ENCODE measurements around the gene PANK3. TPM values are rescaled to one million over a fixed set of nuclear protein-coding genes. Genes with fewer than 3 reads are reported as not detected.

PANK3 gene
- total and polyA plus RNA-seq, 4 donors: 10.9 to 79.4 (median 42.4) TPM

DNA sequence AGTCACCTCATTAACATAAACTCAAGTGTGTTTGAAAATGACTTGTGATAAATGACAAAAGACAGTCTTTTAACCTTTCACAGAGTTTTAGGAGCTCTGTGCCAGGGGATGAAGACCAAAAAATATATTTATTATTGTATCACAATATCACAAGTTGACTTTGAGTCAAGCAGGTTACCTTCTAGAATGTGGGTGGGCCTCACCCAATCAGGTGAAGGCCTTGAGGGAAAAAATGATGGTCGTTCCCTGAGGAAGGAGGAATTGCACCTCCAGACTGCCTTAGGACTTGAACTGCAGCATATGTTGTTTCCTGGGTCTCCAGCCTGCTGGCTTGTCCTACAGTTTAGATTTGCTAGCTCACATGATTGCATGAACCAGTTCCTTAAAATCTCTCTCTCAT, 41.6 kb upstream of the PANK3 start:
- no peak for DNase-seq (ENCODE audit: low spot score)
- Histone ChIP-seq H3K9me3 (ENCODE audit: control insufficient read depth in 4 of 4, low read length in 3 of 4) (no peaks in the 10 kb centered on the region), H3K27me3 (ENCODE audit: control insufficient read depth in 4 of 4, insufficient read depth in 4 of 4, low read length in 3 of 4) (no peaks in the 10 kb centered on the region), H3K9ac (ENCODE audit: low read depth in 1 of 2, low read length in 2 of 2) (no peak overlapping the region), H3K36me3 (ENCODE audit: control insufficient read depth in 4 of 4, insufficient read depth in 3 of 4, low read depth in 1 of 4, low read length in 3 of 4) (no peaks in the 10 kb centered on the region), H3K27ac (ENCODE audit: low read depth in 1 of 2, low read length in 2 of 2) (no peak overlapping the region), H3K4me3 (ENCODE audit: low read depth in 1 of 3, low read length in 3 of 3) (no peak overlapping the region), H3K4me1 (ENCODE audit: control insufficient read depth in 4 of 4, insufficient read depth in 4 of 4, low read length in 3 of 4) (peaks cover 0 to 13% (median 8%) of the 10 kb centered on the region in 4 donors)
- WGBS: 92% methylated on average over 1 of the region's 1 CpG
- no peak for TF ChIP-seq EGR1 (IDR thresholded peaks at IDR 0.05; ENCODE audit: low read depth in 2 of 2)
- no peak for TF ChIP-seq FOXA2 (IDR thresholded peaks at IDR 0.05)
- TF ChIP-seq FOXA1 (IDR thresholded peaks at IDR 0.05): no peak
- no peak for TF ChIP-seq GABPA (IDR thresholded peaks at IDR 0.05 in 1 of 2, conservative IDR thresholded peaks at IDR 0.05 in 1 of 2)
- TF ChIP-seq TAF1 (conservative IDR thresholded peaks at IDR 0.05): no peak
- TF ChIP-seq MAX (IDR thresholded peaks at IDR 0.05): no peak
- no peak for TF ChIP-seq CTCF (IDR thresholded peaks at IDR 0.05; ENCODE audit: low read depth, low read length, missing input control)
- TF ChIP-seq REST (IDR thresholded peaks at IDR 0.05): no peak
- TF ChIP-seq, protein P1, sequence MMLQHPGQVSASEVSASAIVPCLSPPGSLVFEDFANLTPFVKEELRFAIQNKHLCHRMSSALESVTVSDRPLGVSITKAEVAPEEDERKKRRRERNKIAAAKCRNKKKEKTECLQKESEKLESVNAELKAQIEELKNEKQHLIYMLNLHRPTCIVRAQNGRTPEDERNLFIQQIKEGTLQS (IDR thresholded peaks at IDR 0.05): no peak
- no peak for TF ChIP-seq HNF4A (conservative IDR thresholded peaks at IDR 0.05)
- TF ChIP-seq HNF4G (IDR thresholded peaks at IDR 0.05): no peak
- TF ChIP-seq NR2F2 (IDR thresholded peaks at IDR 0.05): no peak
- TF ChIP-seq SP1 (IDR thresholded peaks at IDR 0.05): no peak
- no peak for TF ChIP-seq RAD21 (IDR thresholded peaks at IDR 0.05)
- no peak for TF ChIP-seq RXRA (IDR thresholded peaks at IDR 0.05)
- no peak for TF ChIP-seq YY1 (IDR thresholded peaks at IDR 0.05)
- TF ChIP-seq, protein P2, sequence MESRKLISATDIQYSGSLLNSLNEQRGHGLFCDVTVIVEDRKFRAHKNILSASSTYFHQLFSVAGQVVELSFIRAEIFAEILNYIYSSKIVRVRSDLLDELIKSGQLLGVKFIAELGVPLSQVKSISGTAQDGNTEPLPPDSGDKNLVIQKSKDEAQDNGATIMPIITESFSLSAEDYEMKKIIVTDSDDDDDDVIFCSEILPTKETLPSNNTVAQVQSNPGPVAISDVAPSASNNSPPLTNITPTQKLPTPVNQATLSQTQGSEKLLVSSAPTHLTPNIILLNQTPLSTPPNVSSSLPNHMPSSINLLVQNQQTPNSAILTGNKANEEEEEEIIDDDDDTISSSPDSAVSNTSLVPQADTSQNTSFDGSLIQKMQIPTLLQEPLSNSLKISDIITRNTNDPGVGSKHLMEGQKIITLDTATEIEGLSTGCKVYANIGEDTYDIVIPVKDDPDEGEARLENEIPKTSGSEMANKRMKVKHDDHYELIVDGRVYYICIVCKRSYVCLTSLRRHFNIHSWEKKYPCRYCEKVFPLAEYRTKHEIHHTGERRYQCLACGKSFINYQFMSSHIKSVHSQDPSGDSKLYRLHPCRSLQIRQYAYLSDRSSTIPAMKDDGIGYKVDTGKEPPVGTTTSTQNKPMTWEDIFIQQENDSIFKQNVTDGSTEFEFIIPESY (IDR thresholded peaks at IDR 0.05): no peak
- TF ChIP-seq JUND (IDR thresholded peaks at IDR 0.05): no peak

Data from liver (tissue), 9 donors.